ENCODE measurements around the gene MGAT5.

Gene MGAT5

GRCh38 chr2:134448650-134449049 lies 194.8 kb downstream of the MGAT5 start:
- H3K4me3 ChIP-seq (ENCODE audit: low read depth, low read length) = no peak overlapping the region
- H3K4me1 ChIP-seq (ENCODE audit: control insufficient read depth, insufficient read depth, low read length) = no peaks in the 10 kb centered on the region
- CTCF ChIA-PET = interaction anchor here (1.8 to 5.9 kb wide), 3 partner anchors 13 to 565 kb away, joined by 10 to 52 read pairs (median 11); no protein-coding TSS in a partner anchor
- H3K36me3 ChIP-seq (ENCODE audit: control insufficient read depth in 2 of 2, insufficient read depth in 1 of 2, low read length in 2 of 2) = peaks cover 0 to 30% of the 10 kb centered on the region in 2 experiments; a peak in 1 of 3 replicates
- H3K9me3 ChIP-seq (ENCODE audit: control insufficient read depth, insufficient read depth, low read depth, low read length) = no peaks in the 10 kb centered on the region
- no peak overlapping the region for H3K27ac ChIP-seq (ENCODE audit: extremely low read depth, low read depth, low read length)
- POLR2A ChIA-PET = interaction anchor here (0.6 kb wide), 1 partner anchor 11 kb away, joined by 4 read pairs; no protein-coding TSS in a partner anchor
- no peak for TF ChIP-seq ZBTB48 (tag by site-specific recombination; IDR thresholded peaks at IDR 0.05)
- TF ChIP-seq ZNF600 (tag by site-specific recombination; IDR thresholded peaks at IDR 0.05) = no peak
- no peak for TF ChIP-seq ZNF521 (tag by site-specific recombination; IDR thresholded peaks at IDR 0.05)
- TF ChIP-seq KLF17 (tag by site-specific recombination; IDR thresholded peaks at IDR 0.05) = no peak
- TF ChIP-seq ZNF426 (tag by site-specific recombination; IDR thresholded peaks at IDR 0.05) = no peak

DNA sequence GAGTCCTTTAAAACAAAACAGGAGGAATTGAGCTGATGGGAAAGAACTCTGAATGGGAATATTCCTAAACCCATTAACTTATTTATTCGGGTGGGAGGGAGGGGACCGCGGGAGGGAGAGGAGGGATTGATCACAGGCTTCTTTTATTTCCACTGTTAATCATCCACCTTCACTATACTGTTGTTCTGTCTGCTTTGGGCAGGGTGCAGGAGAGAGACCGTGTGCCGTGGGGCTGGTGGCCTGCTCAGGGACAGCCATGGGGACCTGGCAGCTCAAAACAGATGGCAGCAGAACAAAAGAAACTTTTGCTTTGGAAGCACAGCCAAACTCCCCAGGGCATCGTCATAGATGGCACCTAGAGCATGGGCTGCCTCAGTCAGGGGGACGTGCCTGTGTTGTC lies 195.3 kb downstream of the MGAT5 start:
- POLR2A ChIA-PET = interaction anchor here (0.6 kb wide), 1 partner anchor 11 kb away, joined by 4 read pairs; no protein-coding TSS in a partner anchor
- Histone ChIP-seq H3K4me3 (ENCODE audit: low read depth, low read length) (no peak overlapping the region), H3K4me1 (ENCODE audit: control insufficient read depth, insufficient read depth, low read length) (no peaks in the 10 kb centered on the region), H3K9me3 (ENCODE audit: control insufficient read depth, insufficient read depth, low read depth, low read length) (no peaks in the 10 kb centered on the region), H3K36me3 (ENCODE audit: control insufficient read depth in 2 of 2, insufficient read depth in 1 of 2, low read length in 2 of 2) (peaks cover 0 to 33% of the 10 kb centered on the region in 2 experiments; a peak in 1 of 3 replicates), H3K27ac (ENCODE audit: extremely low read depth, low read depth, low read length) (no peak overlapping the region)
- CTCF ChIA-PET = interaction anchor here (1.0 to 5.9 kb wide), 4 partner anchors 22 to 565 kb away, joined by 3 to 52 read pairs (median 15); no protein-coding TSS in a partner anchor
- no peak for TF ChIP-seq KLF8 (tag by site-specific recombination; IDR thresholded peaks at IDR 0.05)
- TF ChIP-seq BCL6B (tag by site-specific recombination; IDR thresholded peaks at IDR 0.05) = no peak
- no peak for TF ChIP-seq HIC1 (tag by site-specific recombination; IDR thresholded peaks at IDR 0.05)
- TF ChIP-seq ZNF555 (tag by site-specific recombination; conservative IDR thresholded peaks at IDR 0.05) = no peak
- TF ChIP-seq, protein P1, sequence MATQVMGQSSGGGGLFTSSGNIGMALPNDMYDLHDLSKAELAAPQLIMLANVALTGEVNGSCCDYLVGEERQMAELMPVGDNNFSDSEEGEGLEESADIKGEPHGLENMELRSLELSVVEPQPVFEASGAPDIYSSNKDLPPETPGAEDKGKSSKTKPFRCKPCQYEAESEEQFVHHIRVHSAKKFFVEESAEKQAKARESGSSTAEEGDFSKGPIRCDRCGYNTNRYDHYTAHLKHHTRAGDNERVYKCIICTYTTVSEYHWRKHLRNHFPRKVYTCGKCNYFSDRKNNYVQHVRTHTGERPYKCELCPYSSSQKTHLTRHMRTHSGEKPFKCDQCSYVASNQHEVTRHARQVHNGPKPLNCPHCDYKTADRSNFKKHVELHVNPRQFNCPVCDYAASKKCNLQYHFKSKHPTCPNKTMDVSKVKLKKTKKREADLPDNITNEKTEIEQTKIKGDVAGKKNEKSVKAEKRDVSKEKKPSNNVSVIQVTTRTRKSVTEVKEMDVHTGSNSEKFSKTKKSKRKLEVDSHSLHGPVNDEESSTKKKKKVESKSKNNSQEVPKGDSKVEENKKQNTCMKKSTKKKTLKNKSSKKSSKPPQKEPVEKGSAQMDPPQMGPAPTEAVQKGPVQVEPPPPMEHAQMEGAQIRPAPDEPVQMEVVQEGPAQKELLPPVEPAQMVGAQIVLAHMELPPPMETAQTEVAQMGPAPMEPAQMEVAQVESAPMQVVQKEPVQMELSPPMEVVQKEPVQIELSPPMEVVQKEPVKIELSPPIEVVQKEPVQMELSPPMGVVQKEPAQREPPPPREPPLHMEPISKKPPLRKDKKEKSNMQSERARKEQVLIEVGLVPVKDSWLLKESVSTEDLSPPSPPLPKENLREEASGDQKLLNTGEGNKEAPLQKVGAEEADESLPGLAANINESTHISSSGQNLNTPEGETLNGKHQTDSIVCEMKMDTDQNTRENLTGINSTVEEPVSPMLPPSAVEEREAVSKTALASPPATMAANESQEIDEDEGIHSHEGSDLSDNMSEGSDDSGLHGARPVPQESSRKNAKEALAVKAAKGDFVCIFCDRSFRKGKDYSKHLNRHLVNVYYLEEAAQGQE (tag by site-specific recombination; IDR thresholded peaks at IDR 0.05) = no peak
- TF ChIP-seq ZNF121 (tag by site-specific recombination; IDR thresholded peaks at IDR 0.05) = no peak
- TF ChIP-seq ZNF658 (tag by site-specific recombination; IDR thresholded peaks at IDR 0.05) = no peak
- TF ChIP-seq IKZF3 (tag by site-specific recombination; IDR thresholded peaks at IDR 0.05) = no peak
- TF ChIP-seq, protein P2, sequence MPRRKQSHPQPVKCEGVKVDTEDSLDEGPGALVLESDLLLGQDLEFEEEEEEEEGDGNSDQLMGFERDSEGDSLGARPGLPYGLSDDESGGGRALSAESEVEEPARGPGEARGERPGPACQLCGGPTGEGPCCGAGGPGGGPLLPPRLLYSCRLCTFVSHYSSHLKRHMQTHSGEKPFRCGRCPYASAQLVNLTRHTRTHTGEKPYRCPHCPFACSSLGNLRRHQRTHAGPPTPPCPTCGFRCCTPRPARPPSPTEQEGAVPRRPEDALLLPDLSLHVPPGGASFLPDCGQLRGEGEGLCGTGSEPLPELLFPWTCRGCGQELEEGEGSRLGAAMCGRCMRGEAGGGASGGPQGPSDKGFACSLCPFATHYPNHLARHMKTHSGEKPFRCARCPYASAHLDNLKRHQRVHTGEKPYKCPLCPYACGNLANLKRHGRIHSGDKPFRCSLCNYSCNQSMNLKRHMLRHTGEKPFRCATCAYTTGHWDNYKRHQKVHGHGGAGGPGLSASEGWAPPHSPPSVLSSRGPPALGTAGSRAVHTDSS (tag by site-specific recombination; IDR thresholded peaks at IDR 0.05) = no peak
- TF ChIP-seq ZNF654 (tag by site-specific recombination; IDR thresholded peaks at IDR 0.05; ENCODE audit: low read depth) = no peak
- no peak for TF ChIP-seq ZNF335 (tag by site-specific recombination; conservative IDR thresholded peaks at IDR 0.05)
- no peak for TF ChIP-seq RBAK (tag by site-specific recombination; IDR thresholded peaks at IDR 0.05)
- TF ChIP-seq ZNF433 (tag by site-specific recombination; IDR thresholded peaks at IDR 0.05; ENCODE audit: low read depth) = no peak
- TF ChIP-seq PBX3 (CRISPR knock-in tag; IDR thresholded peaks at IDR 0.05) = no peak
- no peak for TF ChIP-seq ZNF510 (tag by site-specific recombination; IDR thresholded peaks at IDR 0.05; ENCODE audit: insufficient replicate concordance)
- TF ChIP-seq ZNF660 (tag by site-specific recombination; IDR thresholded peaks at IDR 0.05) = no peak
